Kidney (tissue), 14 donors: Measurements from ENCODE around the gene FGD2. TPM values are rescaled to one million over a fixed set of nuclear protein-coding genes. Genes with fewer than 3 reads are reported as not detected.

Experiments
- DNase-seq, 5 donors: peaks; one replicate each; pipeline ENCODE4 v3.0.0-alpha.2; 2013 to 2020
- FAIRE-seq: peaks from 2 replicates; lab custom pipeline; 2012; peaks lifted over from hg19 to GRCh38; lab: Jason Lieb, UNC
- H3K27ac ChIP-seq, 2 donors: one replicate each; pipeline ENCODE4 v1.7.0; 2013; ENCODE audit warnings: low read depth in 2 of 2, low read length in 2 of 2, inconsistent platforms in 1 of 2
- H3K27me3 ChIP-seq: one replicate; pipeline ENCODE4 v1.7.1; 2013; ENCODE audit warnings: low read length, inconsistent platforms; ENCODE audit not compliant: control insufficient read depth, insufficient read depth
- H3K36me3 ChIP-seq, 3 donors: one replicate each; pipeline versions ENCODE4 v1.7.0 to v1.7.1; 2013; ENCODE audit warnings: low read length in 3 of 3, control low read depth in 1 of 3, inconsistent platforms in 1 of 3; ENCODE audit not compliant: insufficient read depth in 3 of 3, control insufficient read depth in 2 of 3
- H3K4me1 ChIP-seq, 3 donors: one replicate each; pipeline versions ENCODE4 v1.7.0 to v1.7.1; 2013; ENCODE audit warnings: low read length in 3 of 3, inconsistent platforms in 1 of 3, low read depth in 1 of 3; ENCODE audit not compliant: control insufficient read depth in 2 of 3, insufficient read depth in 2 of 3
- H3K4me3 ChIP-seq, 3 donors: one replicate each; pipeline versions ENCODE4 v1.7.0 to v1.8.1; 2013; ENCODE audit warnings: low read length in 3 of 3, control low read depth in 1 of 3, inconsistent platforms in 1 of 3
- H3K9ac ChIP-seq, 3 donors: one replicate each; pipeline versions ENCODE4 v1.7.0 to v1.7.1; 2013; ENCODE audit warnings: low read length in 3 of 3, control low read depth in 1 of 3, inconsistent platforms in 1 of 3
- H3K9me3 ChIP-seq, 3 donors: one replicate each; pipeline versions ENCODE4 v1.7.0 to v1.7.1; 2013; ENCODE audit warnings: low read length in 3 of 3, control low read depth in 1 of 3, inconsistent platforms in 1 of 3; ENCODE audit not compliant: control insufficient read depth in 2 of 3, insufficient read depth in 1 of 3
- CTCF ChIP-seq: IDR thresholded peaks from 3 replicates; pipeline ENCODE4 v1.5.1; 2012; ENCODE audit warnings: mild to moderate bottlenecking, moderate library complexity, borderline replicate concordance; ENCODE audit not compliant: insufficient read depth; ENCODE audit errors: extremely low read depth
- intact Hi-C: fragments of 100-400 bp; cut with DNase I; formaldehyde crosslinking; loops from one replicate; pipeline ENCODE4 v1.11.1; 2022
- polyA plus RNA-seq: library from polyadenylated mRNA; stranded (reverse); fragments of 350-450 nt; fragmentation: Illumina TruSeq; extraction: RNeasy Lipid Tissue Mini Kit (QIAGEN cat#74804); gene quantifications from one replicate; pipeline ENCODE4 v1.2.3, GENCODE V29; 2014; ENCODE audit warnings: low read depth, low replicate concordance; ENCODE audit not compliant: insufficient read depth
- total RNA-seq: library from RNA; stranded (reverse); fragmentation: NEBNext Ultra II Directional; extraction: Animal tissue kit (Norgen Biotek cat#: 25700); gene quantifications from one replicate; pipeline ENCODE4 v1.2.1, GENCODE V29; 2021
- donor health status: control.
- donor health status: control.
- donor health status: control.
- donor health status: control.
- donor health status: control.
- donor health status: DM: yes; HTN: yes; CAD: no.
- donor health status: Normal renal cell carcinoma (clear cell type).

Gene FGD2
- total and polyA plus RNA-seq, 2 donors from 2014 or later: 0.97 to 49.5 TPM

GRCh38 chr6:37025621-37026466, 20.4 kb downstream of the FGD2 start:
- Histone ChIP-seq H3K4me1 (peaks cover 0 to 2% (median 0%) of the 10 kb centered on the region in 3 donors), H3K27ac (no peak overlapping the region), H3K9ac (no peak overlapping the region), H3K9me3 (peaks cover 0 to 4% (median 0%) of the 10 kb centered on the region in 3 donors), H3K27me3 (peaks cover 1% of the 10 kb centered on the region), H3K4me3 (no peak overlapping the region), H3K36me3 (no peaks in the 10 kb centered on the region)
- FAIRE-seq (no peak), DNase-seq (no peak)
- TF ChIP-seq CTCF: no peak
- intact Hi-C loops: no loop called here

- no peaks in the 10 kb centered on the region for H3K4me1 ChIP-seq
- no peaks in the 10 kb centered on the region for H3K36me3 ChIP-seq
- H3K9me3 ChIP-seq: peaks cover 0 to 4% (median 0%) of the 10 kb centered on the region in 3 donors
- H3K27me3 ChIP-seq: no peaks in the 10 kb centered on the region
- H3K27ac ChIP-seq: no peak overlapping the region
- no peak overlapping the region for H3K9ac ChIP-seq
- DNase-seq (no peak), FAIRE-seq (no peak)
- H3K4me3 ChIP-seq: no peak overlapping the region
- intact Hi-C loops: no loop called here
- no peak for TF ChIP-seq CTCF
Measured at GRCh38 chr6:37027036-37027720, 21.7 kb downstream of the FGD2 start.

- no peak for DNase-seq
- FAIRE-seq: no peak
- intact Hi-C loops: no loop called here
- no peaks in the 10 kb centered on the region for H3K36me3 ChIP-seq
- H3K27ac ChIP-seq: no peak overlapping the region
- H3K27me3 ChIP-seq: no peaks in the 10 kb centered on the region
- no peak overlapping the region for H3K4me3 ChIP-seq
- TF ChIP-seq CTCF: no peak
- H3K4me1 ChIP-seq: no peaks in the 10 kb centered on the region
- no peak overlapping the region for H3K9ac ChIP-seq
- H3K9me3 ChIP-seq: peaks cover 0 to 4% (median 0%) of the 10 kb centered on the region in 3 donors
Measured at GRCh38 chr6:37027811-37028469, 22.5 kb downstream of the FGD2 start.
